DOHH2 (cell line): ENCODE data around the gene HOXC9.

ENCODE experiments used
- H3F3A ChIP-seq: fragments of 200-600 bp; sonication (generic), shearing (Covaris generic); 2 replicates; pipeline ENCODE4 v1.6.0; 2016; ENCODE audit warnings: antibody characterized with exemption, mild to moderate bottlenecking; ENCODE audit not compliant: control insufficient read depth, insufficient read depth
- H3K27ac ChIP-seq: fragments of 200-600 bp; sonication (generic); 2 replicates; pipeline ENCODE4 v1.5.1; 2014; ENCODE audit warnings: low read depth, mild to moderate bottlenecking, low read length, moderate library complexity
- H3K27me3 ChIP-seq: fragments of 200-600 bp; sonication (generic); 2 replicates; pipeline ENCODE4 v1.6.1; 2014; ENCODE audit warnings: mild to moderate bottlenecking, low read length, mixed read lengths; ENCODE audit not compliant: control insufficient read depth
- H3K36me3 ChIP-seq: fragments of 200-600 bp; sonication (generic); 2 replicates; pipeline ENCODE4 v1.6.1; 2014; ENCODE audit warnings: mild to moderate bottlenecking, low read length, moderate library complexity, mixed read lengths; ENCODE audit not compliant: control insufficient read depth
- H3K4me1 ChIP-seq: fragments of 200-600 bp; sonication (generic); 2 replicates; pipeline ENCODE4 v1.6.1; 2014; ENCODE audit warnings: mild to moderate bottlenecking, low read length, mixed read lengths; ENCODE audit not compliant: control insufficient read depth
- H3K4me2 ChIP-seq: fragments of 200-600 bp; sonication (generic); 2 replicates; pipeline ENCODE4 v1.6.0; 2014; ENCODE audit warnings: mild to moderate bottlenecking, low read length, moderate library complexity
- H3K4me3 ChIP-seq: fragments of 200-600 bp; sonication (generic); 2 replicates; pipeline ENCODE4 v1.5.1; 2014; ENCODE audit warnings: mild to moderate bottlenecking, low read length, mixed read lengths
- H3K79me2 ChIP-seq: fragments of 200-600 bp; sonication (generic); 2 replicates; pipeline ENCODE4 v1.6.1; 2014; ENCODE audit warnings: mild to moderate bottlenecking, low read length, mixed read lengths; ENCODE audit not compliant: control insufficient read depth
- H3K9me2 ChIP-seq: fragments of 200-600 bp; sonication (generic); replicated peaks from 2 replicates; pipeline ENCODE4 v1.6.1; 2014; ENCODE audit warnings: mild to moderate bottlenecking, low read length, mixed read lengths; ENCODE audit not compliant: control insufficient read depth
- H3K9me3 ChIP-seq: fragments of 200-600 bp; sonication (generic); 2 replicates; pipeline ENCODE4 v1.6.1; 2014; ENCODE audit warnings: antibody characterized with exemption, low read length, mixed read lengths; ENCODE audit not compliant: control insufficient read depth, insufficient read depth
- H4K20me1 ChIP-seq: fragments of 200-600 bp; sonication (generic); 2 replicates; pipeline ENCODE4 v1.6.0; 2014; ENCODE audit warnings: low read depth, mild to moderate bottlenecking, antibody characterized with exemption, low read length, moderate library complexity; ENCODE audit not compliant: control insufficient read depth, insufficient read depth
- CTCF ChIP-seq: fragments of 200-600 bp; sonication (generic); IDR thresholded peaks from one replicate; pipeline ENCODE4 v1.5.1; 2014; ENCODE audit warnings: antibody characterized with exemption, mild to moderate bottlenecking, low read depth, low read length; ENCODE audit not compliant: poor library complexity, severe bottlenecking
- EZH2phosphoT487 ChIP-seq: fragments of 200-600 bp; sonication (generic); IDR thresholded peaks from 2 replicates; pipeline ENCODE4 v1.6.1; 2017; ENCODE audit warnings: borderline replicate concordance, mild to moderate bottlenecking, antibody characterized with exemption, low read length, moderate library complexity, mixed read lengths

HOXC9 gene

GRCh38 chr12:54044425-54045103 lies 44.6 kb downstream of the HOXC9 start:
- peak overlapping the region; percentile 28 for H3K4me2 ChIP-seq

GRCh38 chr12:54045401-54045800 lies 45.4 kb downstream of the HOXC9 start:
- Histone ChIP-seq H3K4me1 (peaks cover 19% of the 10 kb centered on the region), H3K79me2 (no peaks in the 10 kb centered on the region), H3K27me3 (peaks cover 29% of the 10 kb centered on the region), H3K4me3 (no peak overlapping the region), H3K9me2 (no peaks in the 10 kb centered on the region), H3K9me3 (no peaks in the 10 kb centered on the region), H3F3A (no peaks in the 10 kb centered on the region; the same call in 1 of the 2 replicates), H4K20me1 (no peaks in the 10 kb centered on the region), H3K36me3 (no peaks in the 10 kb centered on the region), H3K27ac (no peak overlapping the region), H3K4me2 (no peak overlapping the region)
- TF ChIP-seq EZH2phosphoT487 (no peak), CTCF (no peak)

More at GRCh38 chr12:54044425-54045103, 44.6 kb downstream of the HOXC9 start:
- Histone ChIP-seq H4K20me1 (no peaks in the 10 kb centered on the region), H3K27me3 (peaks cover 27% of the 10 kb centered on the region), H3K4me1 (peaks cover 19% of the 10 kb centered on the region), H3K4me3 (no peak overlapping the region), H3K36me3 (no peaks in the 10 kb centered on the region), H3K9me2 (no peaks in the 10 kb centered on the region), H3K9me3 (no peaks in the 10 kb centered on the region), H3K27ac (no peak overlapping the region), H3K79me2 (no peaks in the 10 kb centered on the region), H3F3A (no peaks in the 10 kb centered on the region; the same call in 1 of the 2 replicates)
- TF ChIP-seq EZH2phosphoT487, result no peak

GRCh38 chr12:54045868-54046521 lies 46.0 kb downstream of the HOXC9 start:
- Histone ChIP-seq H3K79me2 (no peaks in the 10 kb centered on the region), H3K4me1 (peaks cover 19% of the 10 kb centered on the region), H3K27ac (no peak overlapping the region), H3K27me3 (peaks cover 30% of the 10 kb centered on the region), H3K4me3 (no peak overlapping the region), H3K9me2 (no peaks in the 10 kb centered on the region), H4K20me1 (no peaks in the 10 kb centered on the region), H3K9me3 (no peaks in the 10 kb centered on the region), H3F3A (peaks cover 2% of the 10 kb centered on the region; the same call in 1 of the 2 replicates), H3K36me3 (no peaks in the 10 kb centered on the region), H3K4me2 (no peak overlapping the region)
- TF ChIP-seq CTCF, result no peak
- TF ChIP-seq EZH2phosphoT487, result no peak

GRCh38 chr12:54046809-54047159 lies 46.8 kb downstream of the HOXC9 start:
- H3K9me3 ChIP-seq, result no peaks in the 10 kb centered on the region
- peaks cover 27% of the 10 kb centered on the region for H3K4me1 ChIP-seq
- H3K27ac ChIP-seq, result no peak overlapping the region
- no peak overlapping the region for H3K4me2 ChIP-seq
- H3K79me2 ChIP-seq, result no peaks in the 10 kb centered on the region
- no peak overlapping the region for H3K4me3 ChIP-seq
- no peaks in the 10 kb centered on the region for H3K36me3 ChIP-seq
- H3K27me3 ChIP-seq, result peaks cover 34% of the 10 kb centered on the region
- peaks cover 2% of the 10 kb centered on the region; the same call in 1 of the 2 replicates for H3F3A ChIP-seq
- no peaks in the 10 kb centered on the region for H3K9me2 ChIP-seq
- TF ChIP-seq CTCF (no peak), EZH2phosphoT487 (no peak)
- no peaks in the 10 kb centered on the region for H4K20me1 ChIP-seq
